Aorta (tissue), 5 donors: Measurements from ENCODE around the gene RAF1. TPM values are rescaled to one million over a fixed set of nuclear protein-coding genes. Genes with fewer than 3 reads are reported as not detected.
A peak's percentile ranks its signal among the peaks of the same experiment; 100 is the strongest.
"Not testable (repeated sequence)": the region's sequence is repeated elsewhere in the genome, so short reads cannot be mapped to it uniquely, and the experiment has no call there.

ENCODE experiments used
- ATAC-seq: fragments of 200-7000 bp; cut with Tn5 transposase; one replicate; pipeline ENCODE4 v1.9.1; 2022; ENCODE audit warnings: moderate library complexity; ENCODE audit not compliant: low FRiP score
- DNase-seq, 2 donors: peaks; one replicate each; pipeline ENCODE4 v3.0.0-alpha.2; 2020
- H3K27ac ChIP-seq, 2 donors: one replicate each; pipeline ENCODE4 v1.5.1; 2013; ENCODE audit warnings: low read length in 2 of 2, mild to moderate bottlenecking in 2 of 2, moderate library complexity in 2 of 2, control low read depth in 1 of 2, inconsistent platforms in 1 of 2, low read depth in 1 of 2
- H3K27me3 ChIP-seq, 2 donors: one replicate each; pipeline ENCODE4 v1.6.1; 2013; ENCODE audit warnings: control low read depth in 1 of 2, low read length in 1 of 2, mild to moderate bottlenecking in 1 of 2, moderate library complexity in 1 of 2; ENCODE audit not compliant: insufficient read depth in 2 of 2, control insufficient read depth in 1 of 2
- H3K36me3 ChIP-seq, 2 donors: one replicate each; pipeline ENCODE4 v1.6.1; 2013; ENCODE audit warnings: control low read depth in 1 of 2, low read length in 1 of 2, mild to moderate bottlenecking in 1 of 2; ENCODE audit not compliant: insufficient read depth in 2 of 2, control insufficient read depth in 1 of 2
- H3K4me1 ChIP-seq, 2 donors: one replicate each; pipeline ENCODE4 v1.6.1; 2013; ENCODE audit warnings: low read length in 2 of 2, control low read depth in 1 of 2, mild to moderate bottlenecking in 1 of 2, moderate library complexity in 1 of 2; ENCODE audit not compliant: insufficient read depth in 2 of 2, control insufficient read depth in 1 of 2
- H3K4me3 ChIP-seq, 2 donors: one replicate each; pipeline ENCODE4 v1.5.1; 2013; ENCODE audit warnings: low read length in 2 of 2, control low read depth in 1 of 2, mild to moderate bottlenecking in 1 of 2
- H3K9me3 ChIP-seq: one replicate; pipeline ENCODE4 v1.6.1; 2013; ENCODE audit warnings: mild to moderate bottlenecking, low read length; ENCODE audit not compliant: control insufficient read depth
- WGBS, 2 donors: extraction: QIAGEN DNeasy Blood & Tissue Kit; methylation state at CpG; one replicate each; pipeline ENCODE4 v1.1.7; 2013; 5-methylcytosine and 5-hydroxymethylcytosine counted together
- intact Hi-C, 2 donors: fragments of 100-400 bp; cut with DNase I; formaldehyde crosslinking; loops; one replicate each; pipeline versions ENCODE4 v1.14.2 to v1.15.0; 2022
- polyA plus RNA-seq, 2 donors: library from polyadenylated mRNA; stranded (reverse); fragments of 200-250 nt; gene quantifications; one replicate each; pipeline ENCODE4 v1.2.3, GENCODE V29; 2013
- total RNA-seq, 2 donors: library from RNA; stranded (reverse); fragmentation: NEBNext Ultra II Directional; extraction: Animal tissue kit (Norgen Biotek cat#: 25700); gene quantifications; one replicate each; pipeline ENCODE4 v1.2.1, GENCODE V29; 2021
- donor health status: healthy with polysubstance abuse.
- donor health status: Bipolar disorder and iron deficiency.
- donor health status: DM: no; HTN: no; CAD: no.
- donor health status: DM: no; HTN: no; CAD: no.
- donor health status: DM: yes; HTN: yes; CAD: no.

RAF1 gene
- total and polyA plus RNA-seq, 4 donors, result 57.0 to 117 (median 89.7) TPM

DNA sequence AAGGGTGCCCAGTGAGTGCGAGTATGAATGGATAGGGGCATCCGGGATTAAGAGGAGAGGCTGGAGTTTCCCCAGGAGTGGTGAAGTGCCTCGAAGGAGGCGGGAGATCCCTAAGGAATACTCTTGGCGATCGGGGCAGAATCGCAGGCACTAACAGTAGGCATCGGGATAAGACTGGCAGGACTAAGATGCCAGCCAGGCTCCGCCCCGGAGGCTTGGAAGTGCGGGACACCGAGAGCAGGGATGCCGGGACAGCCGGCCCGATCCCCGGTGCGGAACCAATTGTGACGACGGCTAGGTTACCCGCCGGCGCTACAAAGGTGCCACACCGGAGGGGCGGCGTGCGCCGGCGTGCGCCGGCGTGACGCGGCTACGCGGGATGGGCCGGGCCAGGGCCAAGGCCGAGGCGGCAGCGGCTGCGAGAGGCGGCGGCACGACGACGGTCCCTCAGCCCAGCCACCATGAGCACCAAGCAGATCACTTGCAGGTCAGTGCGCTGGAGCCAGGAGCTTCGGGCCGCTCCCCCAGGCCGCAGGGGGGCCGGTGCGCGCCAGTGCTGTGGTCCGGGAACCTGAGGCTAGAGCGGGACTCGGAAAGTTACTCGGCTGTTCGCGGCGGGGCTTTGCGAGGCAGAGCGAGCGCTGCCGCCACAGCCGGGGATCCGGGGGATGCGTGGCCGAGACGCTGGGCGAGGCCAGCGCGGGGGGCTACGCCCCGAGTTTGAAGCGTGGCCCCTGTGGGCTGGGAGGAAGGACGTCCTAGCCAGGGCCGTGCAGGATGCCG lies 107.0 kb downstream of the RAF1 start, which contains the start of gene MKRN2:
TSS of gene MKRN2 (plus strand) at position 398 of the 783 bp plus-strand sequence. CDS start at position 462, 64 bp downstream.
- 0% methylated on average over 74 to 77 of the region's 77 CpGs for WGBS, 2 donors
- H3K27ac ChIP-seq, result peak within 1 kb of the TSS; percentile 1 to 72
- no peaks in the 10 kb centered on the region for H3K27me3 ChIP-seq
- ATAC-seq (peak; percentile 99), DNase-seq (peak; percentile 92 to 95)
- H3K4me1 ChIP-seq, result peaks cover 2 to 17% of the 10 kb centered on the region in 2 donors
- no peaks in the 10 kb centered on the region for H3K36me3 ChIP-seq
- H3K4me3 ChIP-seq, result peak within 1 kb of the TSS; percentile 64 to 73
- H3K9me3 ChIP-seq, result no peaks in the 10 kb centered on the region
- intact Hi-C loops, result loop anchor here in 1 of 2 donors (2.0 to 10.0 kb wide), 2 partner anchors 108 to 148 kb away; partner anchors contain the start of gene RAF1

GRCh38 chr3:12556314-12556689 lies 107.6 kb downstream of the RAF1 start:
- whole genome bisulfite sequencing, 2 donors, result 1% methylated on average over 8 of the region's 8 CpGs
- peak overlapping the region in 1 of 2 donors; percentile 64 for H3K27ac ChIP-seq
- H3K9me3 ChIP-seq, result no peaks in the 10 kb centered on the region
- DNase-seq (no peak), ATAC-seq (peak; percentile 28)
- H3K36me3 ChIP-seq, result no peaks in the 10 kb centered on the region
- H3K27me3 ChIP-seq, result no peaks in the 10 kb centered on the region
- peaks cover 2 to 17% of the 10 kb centered on the region in 2 donors for H3K4me1 ChIP-seq
- H3K4me3 ChIP-seq, result peak overlapping the region; percentile 44 to 58
- intact Hi-C loops, result loop anchor here in 1 of 2 donors (2.0 to 10.0 kb wide), 2 partner anchors 108 to 148 kb away; partner anchors contain the start of gene RAF1

DNA sequence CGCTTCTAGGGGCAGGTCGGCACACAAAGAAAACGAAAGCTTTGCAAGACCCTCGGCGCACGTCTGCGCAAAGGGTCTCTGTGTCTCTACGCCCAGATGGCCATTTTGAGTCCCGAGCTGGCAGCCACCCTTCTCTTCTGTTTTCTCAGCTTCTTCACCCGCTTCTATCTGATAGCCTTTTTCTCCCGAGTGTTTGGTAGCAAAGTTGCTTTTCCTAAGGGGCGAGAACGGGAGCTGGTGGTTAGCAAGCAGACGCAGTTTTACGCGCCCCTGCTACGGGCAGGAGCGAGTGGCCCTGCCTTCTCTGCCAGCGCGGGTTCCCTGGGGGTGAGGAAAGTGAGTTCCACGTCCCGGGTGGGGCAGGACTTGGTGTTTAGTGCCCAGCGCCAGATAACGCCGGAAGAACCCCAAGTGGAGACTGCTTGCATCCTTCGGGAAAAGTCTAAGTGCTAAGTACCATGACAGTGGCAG lies 110.0 kb downstream of the RAF1 start:
- Histone ChIP-seq H3K27ac (no peak overlapping the region), H3K9me3 (no peaks in the 10 kb centered on the region), H3K4me1 (peaks cover 2 to 8% of the 10 kb centered on the region in 2 donors), H3K4me3 (peak overlapping the region; percentile 12 to 74), H3K36me3 (no peaks in the 10 kb centered on the region), H3K27me3 (no peaks in the 10 kb centered on the region)
- 6 to 12% methylated on average over 26 of the region's 26 CpGs for WGBS, 2 donors
- no peak for ATAC-seq
- intact Hi-C loops, result loop anchor here in 1 of 2 donors (10.0 kb wide), 1 partner anchor 151 kb away; no protein-coding TSS in a partner anchor
- peak in 1 of 2 donors; percentile 78 for DNase-seq

DNA sequence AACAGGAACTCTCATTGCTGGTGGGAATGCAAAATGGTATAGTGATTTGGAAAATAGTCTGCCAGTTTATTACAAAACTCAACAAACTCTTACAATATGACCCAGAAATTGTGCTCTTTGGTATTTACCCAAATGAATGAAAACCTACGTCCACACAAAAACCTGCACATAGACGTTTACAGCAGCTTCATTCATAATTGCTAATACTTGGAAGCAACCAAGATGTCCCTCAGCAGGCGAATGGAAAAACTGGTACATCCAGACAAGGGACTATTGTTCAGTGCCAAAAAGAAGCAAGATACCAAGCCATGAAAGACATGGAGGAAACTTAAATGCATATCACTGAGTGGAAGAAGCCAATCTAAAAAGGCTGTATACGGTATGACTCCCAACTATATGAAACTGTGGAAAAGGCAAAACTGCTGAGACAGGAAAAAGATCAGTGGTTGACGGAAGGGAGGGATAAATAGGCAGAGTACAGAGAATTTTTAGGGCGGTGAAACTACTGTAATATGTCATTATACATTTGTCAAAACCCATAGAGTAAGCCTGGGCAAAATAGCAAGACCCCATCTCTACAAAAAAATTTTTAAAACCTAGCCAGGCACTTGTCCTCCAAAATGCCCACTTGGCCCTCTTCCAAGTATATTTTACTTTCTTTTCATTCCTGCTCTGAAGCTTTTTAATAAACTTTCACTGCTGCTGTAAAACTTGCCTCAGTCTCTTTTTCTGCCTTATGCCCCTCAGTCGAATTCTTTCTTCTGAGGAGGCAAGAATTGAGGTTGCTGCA lies 113.8 kb downstream of the RAF1 start:
- H3K27me3 ChIP-seq, result no peaks in the 10 kb centered on the region
- no peak overlapping the region for H3K4me3 ChIP-seq
- no peaks in the 10 kb centered on the region for H3K36me3 ChIP-seq
- no peak for ATAC-seq
- H3K9me3 ChIP-seq, result no peaks in the 10 kb centered on the region
- intact Hi-C loops, result loop anchor here in 1 of 2 donors (10.0 kb wide), 1 partner anchor 155 kb away; no protein-coding TSS in a partner anchor
- no peak overlapping the region for H3K27ac ChIP-seq
- peaks cover 0 to 2% of the 10 kb centered on the region in 2 donors for H3K4me1 ChIP-seq
- WGBS, 2 donors, result 68 to 69% methylated on average over 7 of the region's 7 CpGs
- DNase-seq, result no peak

DNA sequence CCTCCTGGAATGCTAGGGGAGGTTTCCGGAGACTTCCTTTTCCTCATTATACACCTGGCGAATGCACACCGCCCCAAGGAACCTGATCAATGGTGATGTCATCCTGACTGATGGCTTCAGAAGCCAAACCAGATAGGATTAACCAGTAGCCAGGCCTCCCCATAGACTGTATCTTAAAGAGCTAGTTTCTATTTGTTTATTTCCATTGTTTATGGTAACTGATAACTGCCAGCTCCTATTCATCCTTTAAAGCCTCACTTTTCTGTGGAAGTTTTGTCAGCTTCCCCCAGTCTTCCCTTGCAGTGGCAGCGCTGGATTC lies 118.5 kb downstream of the RAF1 start, which contains the start of gene MKRN2OS:
TSS of gene MKRN2OS (minus strand) at position 27 of the 319 bp plus-strand sequence. CDS start 35 bp downstream, outside the sequence.
- ATAC-seq, result no peak
- intact Hi-C loops, result no loop called here
- WGBS, 2 donors, result 51 to 53% methylated on average over 4 of the region's 4 CpGs

DNA sequence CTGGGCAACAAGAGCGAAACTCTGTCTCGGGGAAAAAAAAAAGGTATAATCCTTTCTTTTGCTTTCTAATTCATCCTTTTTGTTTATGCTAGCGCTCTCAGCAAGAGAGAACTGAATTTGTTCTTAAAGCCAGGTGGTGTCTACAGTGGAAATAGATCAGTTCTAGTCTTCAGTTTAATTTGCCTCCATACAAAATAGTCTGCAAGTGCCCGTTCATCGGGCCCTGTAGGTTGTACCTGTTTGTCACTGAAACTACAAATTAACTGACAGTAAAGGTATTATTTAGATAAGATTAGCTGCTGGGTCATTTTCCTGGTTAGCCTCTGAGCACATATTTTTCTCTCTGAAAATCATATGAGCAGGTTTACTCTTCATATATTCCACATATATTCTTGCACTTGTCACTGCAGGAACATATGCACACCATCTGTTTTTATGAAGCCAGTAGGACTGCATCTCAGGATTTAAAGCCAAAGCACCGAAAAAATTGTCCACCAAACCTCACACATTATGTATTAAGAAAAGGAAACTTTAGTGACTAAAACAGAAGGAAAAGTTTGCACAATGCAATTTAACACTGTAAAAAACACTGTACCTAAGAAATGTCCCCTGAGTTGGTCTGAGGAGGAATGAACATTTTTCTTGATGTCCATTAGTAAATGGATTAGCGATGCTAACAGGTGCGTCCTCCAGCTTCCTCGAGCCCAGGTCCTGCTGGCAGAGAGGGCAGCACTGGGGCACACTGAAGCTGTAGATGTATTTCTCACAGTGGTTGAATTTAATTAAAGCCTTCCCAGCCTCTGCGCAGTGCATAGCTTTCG lies 119.1 kb downstream of the RAF1 start:
- 68% methylated on average over 11 of the region's 11 CpGs for WGBS, 2 donors
- Histone ChIP-seq H3K27ac (no peak overlapping the region), H3K27me3 (no peaks in the 10 kb centered on the region), H3K36me3 (no peaks in the 10 kb centered on the region), H3K4me1 (no peaks in the 10 kb centered on the region), H3K9me3 (no peaks in the 10 kb centered on the region), H3K4me3 (no peak overlapping the region)
- no peak for DNase-seq
- intact Hi-C loops, result no loop called here
- ATAC-seq, result no peak

More for the DNA sequence above, 118.5 kb downstream of the RAF1 start, which contains the start of gene MKRN2OS:
- no peak for DNase-seq
- Histone ChIP-seq H3K4me3 (no peak within 1 kb of the TSS), H3K9me3 (no peaks in the 10 kb centered on the region), H3K36me3 (no peaks in the 10 kb centered on the region), H3K4me1 (no peaks in the 10 kb centered on the region), H3K27me3 (no peaks in the 10 kb centered on the region), H3K27ac (no peak within 1 kb of the TSS)

DNA sequence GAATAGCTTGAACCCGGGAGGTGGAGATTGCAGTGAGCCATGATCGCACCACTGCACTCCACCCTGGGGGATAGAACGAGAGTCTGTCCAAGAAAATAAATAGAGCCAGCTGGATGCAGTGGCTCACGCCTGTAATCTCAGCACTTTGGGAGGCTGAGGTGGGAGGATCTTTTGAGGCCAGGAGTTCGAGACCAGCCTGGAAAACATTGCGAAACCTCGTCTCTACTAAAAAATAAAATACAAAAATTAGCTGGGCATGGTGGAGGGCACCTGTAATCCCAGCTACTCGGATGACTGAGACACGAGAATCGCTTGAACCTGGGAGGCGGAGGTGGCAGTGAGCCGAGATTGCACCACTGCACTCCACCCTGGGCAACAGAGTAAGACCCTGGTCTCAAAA lies 120.4 kb downstream of the RAF1 start:
- intact Hi-C loops, H3K27ac ChIP-seq, ATAC-seq, H3K27me3 ChIP-seq, H3K4me1 ChIP-seq, H3K4me3 ChIP-seq, H3K9me3 ChIP-seq, H3K36me3 ChIP-seq, DNase-seq: not testable (repeated sequence)
- WGBS, 2 donors, result 83 to 86% methylated on average over 12 of the region's 12 CpGs

DNA sequence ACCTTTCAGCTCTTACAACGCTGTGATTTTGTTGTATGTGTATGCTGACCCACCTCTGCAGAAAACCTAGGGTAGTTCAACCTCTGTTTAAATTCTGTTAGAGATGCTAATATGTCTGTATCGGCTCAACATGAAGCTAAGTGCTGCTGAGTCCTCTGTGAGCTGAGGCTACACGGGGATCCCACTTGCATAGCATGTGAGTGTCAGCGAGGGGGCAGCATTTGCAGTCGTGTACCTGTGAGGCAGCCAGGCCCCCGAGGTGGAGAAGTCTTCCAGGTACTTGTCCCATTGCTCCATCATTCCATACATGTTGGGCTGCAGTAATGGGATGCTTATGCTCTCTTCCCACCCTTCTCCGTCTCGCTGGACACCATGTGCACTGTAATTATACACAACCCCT lies 122.3 kb downstream of the RAF1 start:
- intact Hi-C loops, result no loop called here
- H3K9me3 ChIP-seq, result no peaks in the 10 kb centered on the region
- ATAC-seq (no peak), DNase-seq (no peak)
- 60 to 63% methylated on average over 8 of the region's 8 CpGs for WGBS, 2 donors
- H3K4me3 ChIP-seq, result no peak overlapping the region
- no peaks in the 10 kb centered on the region for H3K4me1 ChIP-seq
- H3K36me3 ChIP-seq, result no peaks in the 10 kb centered on the region
- H3K27ac ChIP-seq, result no peak overlapping the region
- no peaks in the 10 kb centered on the region for H3K27me3 ChIP-seq
